SH-SY5Y (cell line): Measurements from ENCODE around the gene RPS28.

Experiments
- GATA2 ChIP-seq: IDR thresholded peaks from 2 replicates; pipeline ENCODE4 v1.6.1; 2011; ENCODE audit warnings: mild to moderate bottlenecking, low read depth, low read length
- GATA3 ChIP-seq: IDR thresholded peaks from 2 replicates; pipeline ENCODE4 v1.6.1; 2011; ENCODE audit warnings: low read depth, mild to moderate bottlenecking, low read length, moderate library complexity

RPS28 gene

GRCh38 chr19:8357007-8357521 is 35.8 kb downstream of the RPS28 start:
- TF ChIP-seq GATA2: no peak
- TF ChIP-seq GATA3: no peak

GRCh38 chr19:8358948-8359347 is 37.7 kb downstream of the RPS28 start:
- TF ChIP-seq GATA3 (no peak), GATA2 (no peak)

- TF ChIP-seq GATA2 (no peak), GATA3 (no peak)
Measured at GRCh38 chr19:8360196-8360595, 38.9 kb downstream of the RPS28 start.

GRCh38 chr19:8361921-8362793 is 40.9 kb downstream of the RPS28 start:
- no peak for TF ChIP-seq GATA3
- no peak for TF ChIP-seq GATA2

GRCh38 chr19:8363803-8364771 is 42.8 kb downstream of the RPS28 start, which contains the start of gene ANGPTL4:
TSS of gene ANGPTL4 (plus strand) at chr19:8364155. CDS start at chr19:8364322, 167 bp downstream.
- TF ChIP-seq GATA2: no peak

GRCh38 chr19:8366121-8366581 is 44.9 kb downstream of the RPS28 start:
- TF ChIP-seq GATA3: no peak
- no peak for TF ChIP-seq GATA2

GRCh38 chr19:8366961-8367326 is 45.6 kb downstream of the RPS28 start:
- TF ChIP-seq GATA3: no peak
- TF ChIP-seq GATA2: no peak

GRCh38 chr19:8367327-8368001 is 46.2 kb downstream of the RPS28 start:
- TF ChIP-seq GATA2 (no peak), GATA3 (no peak)

GRCh38 chr19:8370176-8371010 is 49.1 kb downstream of the RPS28 start:
- TF ChIP-seq GATA3 (no peak), GATA2 (no peak)

GRCh38 chr19:8371011-8371804 is 49.9 kb downstream of the RPS28 start:
- TF ChIP-seq GATA3: no peak
- TF ChIP-seq GATA2: no peak
